RCC 7860 (cell line): ENCODE measurements around the gene TMEM222.

Experiments used
- DNase-seq: peaks from one replicate; pipeline ENCODE4 v3.0.0-alpha.2; 2015; ENCODE audit warnings: low spot score
- FAIRE-seq: peaks from 2 replicates; lab custom pipeline; 2012; peaks lifted over from hg19 to GRCh38; lab: Jason Lieb, UNC

Gene TMEM222

DNA sequence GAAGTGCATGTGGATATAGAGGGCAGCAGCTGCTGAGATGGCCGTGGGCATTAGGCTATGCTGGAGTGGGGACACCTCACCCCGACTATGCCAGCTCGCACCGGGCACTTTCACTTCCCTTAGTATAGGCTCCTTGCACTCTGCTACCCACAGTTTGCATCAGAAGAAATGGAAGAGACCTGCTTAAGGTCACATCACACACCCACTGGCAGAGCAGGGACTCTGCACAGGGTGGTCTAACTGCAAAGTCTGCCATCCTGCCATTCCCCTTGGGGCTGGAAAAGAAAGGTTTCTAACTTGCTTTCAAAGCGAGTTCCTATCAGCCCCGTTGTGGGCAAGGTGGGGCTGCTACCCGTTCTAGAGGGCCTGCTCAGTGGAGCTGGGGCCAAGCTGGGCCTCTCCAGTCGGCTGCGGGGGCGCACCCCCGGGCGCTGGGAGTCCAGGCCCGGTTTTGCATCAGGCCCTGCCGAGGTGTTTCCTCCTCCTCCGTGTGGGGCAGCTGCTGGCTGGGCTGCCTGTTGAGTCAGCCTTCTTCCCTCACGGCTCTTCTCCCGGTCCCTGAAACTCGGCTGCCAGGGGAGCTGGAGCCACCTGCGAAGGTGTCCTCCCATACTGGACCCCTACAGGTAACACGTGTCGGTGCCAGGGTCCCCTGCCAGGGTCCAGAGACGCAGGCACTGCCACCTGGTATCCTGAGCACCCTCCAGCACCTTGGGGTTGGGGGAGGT, 19.7 kb downstream of the TMEM222 start, which contains the start of gene SYTL1:
Gene SYTL1, plus strand, starts transcription at position 498 of the 728 bp plus-strand sequence. CDS start 3,313 bp downstream, outside the sequence.
- DNase-seq = peak; percentile 57
- FAIRE-seq = no peak

- DNase-seq = no peak
- FAIRE-seq = no peak
Observed at GRCh38 chr1:27342391-27342777, 20.4 kb downstream of the TMEM222 start.

DNA sequence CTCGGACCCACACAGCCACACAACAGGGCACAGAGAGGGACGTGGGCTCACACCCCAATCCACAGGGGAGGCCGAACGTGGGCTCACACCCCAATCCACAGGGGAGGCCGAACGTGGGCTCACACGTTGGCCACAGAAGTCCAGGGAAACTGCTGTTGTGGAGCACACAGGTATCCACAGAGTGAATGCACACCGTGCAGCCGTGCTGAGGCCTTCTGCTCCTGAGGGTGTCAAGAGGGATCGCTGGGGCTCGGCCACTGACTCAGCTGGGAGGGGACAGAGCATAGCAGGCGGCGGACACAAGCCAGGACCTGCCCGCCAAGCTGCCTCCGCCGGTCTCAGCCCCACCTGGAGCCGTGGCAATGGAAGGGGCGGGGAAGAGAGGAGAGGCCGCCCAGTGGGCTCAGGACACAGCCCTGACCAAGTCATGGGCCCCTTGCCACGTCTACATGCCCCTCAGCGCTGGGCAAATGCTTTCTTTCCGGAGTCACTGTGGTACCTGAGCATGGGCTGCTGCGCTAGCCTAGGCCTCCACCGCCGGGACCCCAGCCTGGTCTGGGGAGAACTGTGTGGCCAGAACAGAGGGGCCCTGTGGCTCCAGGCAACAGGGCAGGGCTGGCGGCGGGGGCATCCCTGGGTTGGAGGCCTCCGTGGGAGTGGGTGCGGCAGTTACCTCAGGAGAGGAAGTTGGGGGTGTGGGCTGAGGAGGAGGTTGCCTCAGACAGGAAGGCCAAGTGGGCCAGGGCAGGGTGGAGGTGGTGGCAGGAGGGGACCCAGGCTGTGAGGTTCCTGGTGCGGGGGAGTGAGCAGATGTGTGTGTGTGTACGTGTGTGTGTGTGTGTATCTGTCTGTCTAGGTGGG, 21.0 kb downstream of the TMEM222 start:
- no peak for DNase-seq
- no peak for FAIRE-seq

GRCh38 chr1:27343639-27344025, 21.7 kb downstream of the TMEM222 start:
- DNase-seq (no peak), FAIRE-seq (no peak)

- DNase-seq (no peak), FAIRE-seq (no peak)
Observed at GRCh38 chr1:27345272-27345671, 23.3 kb downstream of the TMEM222 start.

GRCh38 chr1:27346357-27346756, 24.4 kb downstream of the TMEM222 start:
- no peak for DNase-seq
- no peak for FAIRE-seq

DNA sequence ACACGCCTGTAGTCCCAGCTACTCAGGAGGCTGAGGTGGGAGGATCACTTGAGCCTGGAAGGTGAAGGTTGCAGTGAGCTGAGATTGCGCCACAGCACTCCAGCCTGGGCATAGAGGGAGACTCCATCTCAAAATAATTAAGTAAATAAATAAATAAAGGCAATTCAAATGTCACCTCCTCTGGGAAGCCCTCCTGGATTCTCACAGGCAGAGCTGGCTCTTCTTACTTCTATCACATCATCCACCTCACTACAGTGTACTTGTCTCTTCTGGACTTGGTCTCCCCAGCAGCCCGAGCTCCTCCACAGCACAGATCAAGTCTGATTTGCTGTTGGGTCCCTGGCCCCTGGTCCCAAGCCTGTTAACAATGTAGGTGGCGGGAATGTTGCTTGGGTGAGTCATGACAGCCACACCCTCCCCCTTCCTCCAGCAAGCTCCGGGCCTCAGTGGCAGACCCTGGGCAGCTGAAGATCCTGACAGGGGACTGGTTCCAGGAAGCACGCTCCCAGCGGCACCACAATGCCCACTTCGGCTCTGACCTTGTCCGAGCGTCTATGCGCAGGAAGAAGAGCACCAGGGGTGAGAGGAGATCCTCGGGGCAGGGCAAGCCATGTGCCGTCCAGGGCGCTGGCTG, 25.1 kb downstream of the TMEM222 start:
- FAIRE-seq (no peak), DNase-seq (peak; percentile 22)

DNA sequence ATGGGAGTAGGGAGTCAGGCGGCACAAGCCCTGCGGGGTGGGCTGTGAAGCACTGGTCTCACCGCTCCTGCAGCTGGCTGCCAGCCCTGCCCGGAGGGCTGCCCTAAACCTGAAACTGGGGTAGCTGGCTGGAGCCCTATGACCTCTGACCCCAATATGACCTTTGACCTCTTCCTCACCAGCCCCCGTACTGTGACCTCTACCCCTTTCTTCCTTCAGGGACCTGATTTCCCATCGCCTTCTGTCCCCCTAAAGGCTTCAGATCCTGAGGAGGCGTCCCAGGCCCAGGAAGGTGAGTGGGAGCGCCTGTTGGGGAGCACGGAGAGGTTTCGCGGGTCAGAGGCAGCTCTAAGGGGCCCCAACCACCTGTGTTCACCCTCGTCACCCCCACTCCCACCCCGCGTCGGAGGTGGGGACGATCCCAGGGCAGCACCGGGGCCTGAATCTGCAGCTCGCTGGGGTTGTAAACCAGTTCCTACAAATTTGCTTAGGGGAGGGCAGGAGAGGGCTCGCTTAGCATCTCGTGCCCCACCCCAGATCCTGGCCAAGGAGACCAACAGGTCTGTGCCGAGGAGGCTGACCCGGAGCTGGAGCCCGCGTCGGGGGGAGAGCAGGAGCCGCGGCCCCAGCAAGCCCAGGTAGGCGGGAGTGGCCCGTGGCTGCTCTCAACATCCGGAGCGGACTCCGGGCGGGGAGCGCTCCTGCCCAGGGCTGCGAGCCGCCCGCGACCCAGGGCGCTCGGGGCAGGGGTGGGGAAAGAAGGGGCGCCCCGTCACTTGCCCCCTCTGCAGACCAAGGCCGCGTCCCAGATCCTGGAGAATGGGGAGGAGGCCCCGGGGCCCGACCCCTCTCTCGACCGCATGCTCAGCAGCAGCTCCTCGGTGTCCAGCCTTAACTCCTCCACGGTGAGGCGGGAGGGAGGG, 27.2 kb downstream of the TMEM222 start:
- FAIRE-seq (no peak), DNase-seq (peak; percentile 33)

DNA sequence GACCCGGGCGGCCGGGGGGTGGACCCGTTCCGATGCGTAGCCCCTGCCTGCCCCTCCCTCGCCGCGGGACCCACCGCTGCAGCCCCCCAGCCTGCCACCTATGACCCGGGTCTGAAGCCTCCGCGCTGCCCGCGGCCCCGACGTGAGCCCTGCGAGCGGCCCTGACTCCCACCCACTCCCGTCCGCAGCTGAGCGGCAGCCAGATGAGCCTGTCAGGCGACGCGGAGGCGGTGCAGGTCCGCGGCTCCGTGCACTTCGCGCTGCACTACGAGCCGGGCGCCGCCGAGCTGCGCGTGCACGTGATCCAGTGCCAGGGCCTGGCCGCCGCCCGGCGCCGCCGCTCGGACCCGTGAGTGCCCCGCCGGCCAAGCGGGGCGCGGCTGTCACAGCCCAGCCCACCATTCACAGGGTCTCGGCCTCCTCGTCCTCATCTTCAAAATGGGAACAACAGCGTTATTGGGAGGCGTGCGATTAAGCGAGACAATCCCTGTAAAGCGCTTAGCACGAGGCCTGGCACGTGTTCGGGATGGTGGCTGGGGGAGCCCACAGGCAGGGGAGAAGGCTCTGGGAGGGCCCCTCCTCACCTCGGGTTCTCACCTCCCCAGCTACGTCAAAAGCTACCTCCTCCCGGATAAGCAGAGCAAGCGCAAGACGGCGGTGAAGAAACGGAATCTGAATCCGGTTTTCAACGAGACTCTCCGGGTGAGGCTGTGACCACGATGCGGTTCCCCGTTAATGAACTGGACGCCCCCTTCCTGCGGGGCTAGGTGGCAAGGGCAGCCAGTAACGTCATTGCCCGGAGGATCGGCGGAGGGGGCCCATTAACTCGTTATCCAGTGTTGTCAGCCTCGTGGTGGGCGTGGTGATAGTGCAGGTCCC, 28.1 kb downstream of the TMEM222 start:
- no peak for FAIRE-seq
- DNase-seq = no peak

DNA sequence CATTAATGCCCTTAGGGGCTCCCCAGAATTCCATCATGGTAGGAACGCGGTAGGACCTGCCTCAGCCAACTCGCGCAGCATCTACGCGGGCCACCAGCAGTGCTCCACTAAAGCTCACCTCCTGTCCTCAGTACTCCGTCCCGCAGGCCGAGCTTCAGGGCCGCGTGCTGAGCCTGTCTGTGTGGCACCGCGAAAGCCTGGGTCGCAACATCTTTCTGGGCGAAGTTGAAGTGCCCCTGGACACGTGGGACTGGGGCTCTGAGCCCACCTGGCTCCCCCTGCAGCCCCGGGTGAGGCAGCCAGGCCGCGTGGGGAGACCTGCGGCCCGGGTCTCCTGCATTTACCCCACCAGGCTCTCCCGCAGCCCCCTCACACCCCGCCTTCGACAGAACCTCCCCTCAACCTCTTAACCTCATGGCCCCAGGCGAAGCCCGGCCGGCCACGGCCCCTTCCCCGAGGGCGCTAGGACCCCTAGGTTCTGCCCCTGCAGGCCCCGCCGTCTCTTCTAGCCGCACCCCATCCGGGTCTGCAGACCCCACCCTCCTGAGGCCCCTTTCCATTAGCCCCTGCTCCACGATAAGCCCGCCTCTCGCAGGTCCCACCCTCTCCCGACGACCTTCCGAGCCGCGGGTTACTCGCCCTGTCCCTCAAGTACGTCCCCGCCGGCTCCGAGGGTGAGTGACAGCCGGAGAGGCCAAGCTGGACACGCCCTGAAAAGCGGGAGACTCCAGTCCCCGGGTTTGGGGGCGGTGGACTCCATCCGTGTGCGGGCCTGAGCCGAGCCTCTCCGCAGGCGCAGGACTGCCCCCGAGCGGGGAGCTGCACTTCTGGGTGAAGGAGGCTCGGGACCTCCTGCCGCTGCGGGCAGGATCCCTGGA, 28.9 kb downstream of the TMEM222 start:
- FAIRE-seq = no peak
- no peak for DNase-seq

DNA sequence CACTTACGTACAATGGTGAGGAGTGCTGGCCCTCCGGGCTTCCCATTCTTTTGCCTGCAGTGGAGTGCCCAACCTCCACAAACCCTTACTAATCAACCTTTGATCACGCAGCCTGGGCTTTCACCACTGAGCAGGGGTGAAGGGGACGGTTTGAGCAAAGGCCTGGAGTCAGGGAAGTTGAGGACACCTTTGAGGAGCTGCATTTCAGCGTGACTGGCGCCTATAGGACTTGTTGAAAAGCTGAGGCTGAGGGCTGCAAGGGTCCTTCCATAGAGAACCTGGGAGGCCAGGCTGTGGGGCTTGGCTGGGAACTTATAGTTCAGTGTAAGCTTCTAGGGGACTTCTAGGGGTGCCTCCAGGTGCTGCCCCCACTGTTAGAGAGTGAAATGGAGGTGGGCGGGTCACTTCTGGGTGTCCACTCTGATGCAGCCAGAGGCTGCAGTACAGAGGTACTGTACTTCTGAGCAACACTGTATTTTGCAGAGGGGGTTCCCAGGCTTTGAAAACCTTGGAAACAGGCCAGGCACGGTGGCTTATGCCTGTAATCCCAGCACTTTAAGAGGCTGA, 29.7 kb downstream of the TMEM222 start:
- DNase-seq (no peak), FAIRE-seq (no peak)

GRCh38 chr1:27353166-27353565, 31.2 kb downstream of the TMEM222 start:
- FAIRE-seq (no peak), DNase-seq (no peak)

DNA sequence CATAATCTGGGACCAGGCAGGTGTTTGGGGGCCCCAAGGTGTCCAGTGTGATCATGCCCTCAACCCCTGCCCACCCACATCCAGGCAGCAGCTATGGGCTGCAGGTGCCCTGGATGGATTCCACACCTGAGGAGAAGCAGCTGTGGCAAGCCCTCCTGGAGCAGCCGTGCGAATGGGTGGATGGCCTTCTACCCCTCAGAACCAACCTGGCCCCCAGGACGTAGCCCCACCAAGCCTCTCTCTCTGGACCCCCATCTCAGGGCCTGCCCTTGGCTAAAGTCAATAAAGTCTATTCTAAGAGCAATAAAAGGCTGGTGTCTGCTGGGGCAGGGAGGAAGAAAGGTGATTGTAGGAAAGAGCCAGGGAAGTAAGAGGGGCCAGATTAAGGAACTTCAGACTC, 31.7 kb downstream of the TMEM222 start:
- no peak for DNase-seq
- FAIRE-seq = no peak

GRCh38 chr1:27355683-27356082, 33.7 kb downstream of the TMEM222 start:
- FAIRE-seq = no peak
- DNase-seq = no peak

GRCh38 chr1:27356277-27356618, 34.3 kb downstream of the TMEM222 start:
- DNase-seq (no peak), FAIRE-seq (no peak)

DNA sequence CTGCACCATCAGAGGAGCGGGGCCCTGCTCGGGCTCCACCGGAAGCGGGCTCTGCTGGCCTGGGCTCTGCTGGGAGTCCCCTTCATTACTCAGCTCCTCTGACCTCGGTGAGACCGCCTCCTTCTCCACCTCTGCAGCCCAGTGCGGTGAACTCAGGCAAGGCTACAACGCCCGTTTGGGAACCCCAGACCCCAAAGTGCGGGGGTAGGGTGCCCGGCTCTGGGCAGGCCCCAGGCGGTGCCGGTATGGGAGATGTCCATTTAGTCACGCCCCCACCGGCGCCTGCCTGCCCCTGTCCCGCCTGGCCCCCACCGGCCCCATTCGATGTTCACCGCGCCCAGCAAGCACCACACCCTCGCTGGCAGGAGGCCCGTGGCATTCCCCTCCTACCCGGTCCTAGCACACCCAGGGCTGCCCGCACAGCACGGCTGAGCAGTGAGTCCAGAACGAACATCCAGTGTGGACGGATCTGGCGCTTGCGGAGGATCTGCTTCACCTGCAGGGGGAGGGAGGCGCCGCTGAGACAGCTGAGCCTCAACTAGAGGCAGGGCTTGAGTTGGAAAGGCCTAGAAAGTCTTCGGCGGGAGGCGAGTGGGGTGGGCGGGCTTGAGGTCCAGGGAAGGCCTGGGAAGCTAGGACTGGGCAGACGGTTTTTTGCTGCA, 34.8 kb downstream of the TMEM222 start:
- DNase-seq = no peak
- FAIRE-seq = no peak

DNA sequence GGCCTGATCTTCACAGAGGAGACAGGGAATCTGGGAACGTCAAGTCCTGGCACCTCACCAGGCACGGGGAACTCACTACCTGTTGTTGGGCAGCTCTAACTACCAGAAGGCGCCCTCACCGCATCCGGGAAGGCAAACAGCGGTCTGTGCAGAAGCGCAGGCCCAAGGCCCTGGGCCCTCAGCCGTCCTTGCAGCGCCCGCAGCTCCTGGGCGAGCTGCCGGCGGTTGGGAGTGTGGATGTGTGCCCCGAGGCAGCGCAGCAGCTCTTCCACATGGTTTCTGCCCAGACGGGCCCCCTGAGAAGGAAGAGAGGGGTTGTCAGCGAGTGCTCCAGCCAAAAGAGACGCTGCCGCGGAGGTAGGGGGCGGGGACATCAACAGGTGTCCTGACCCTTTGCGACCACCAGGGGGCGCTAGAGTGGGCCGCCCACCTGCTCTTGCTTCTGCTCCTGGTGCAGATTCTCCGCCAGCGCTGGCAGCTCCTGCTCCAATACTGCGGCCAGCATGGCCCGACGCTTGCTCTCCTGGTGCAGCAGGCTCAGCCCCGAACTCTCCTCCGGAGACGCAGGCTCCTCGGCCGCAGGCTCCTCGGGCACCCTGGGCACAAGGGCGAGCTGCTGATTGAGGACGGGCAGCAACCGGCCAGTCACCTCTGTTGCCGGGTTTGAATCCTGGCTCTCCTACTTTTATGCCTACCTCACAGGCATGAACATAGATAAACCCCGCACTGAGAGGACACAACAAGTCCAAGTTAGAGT, 35.5 kb downstream of the TMEM222 start:
- DNase-seq = no peak
- FAIRE-seq = no peak
